GM21786 (cell line): ENCODE measurements around the gene S100A5.

ENCODE experiments used
- ATAC-seq: cut with Tn5 transposase; IDR thresholded peaks from one replicate; pipeline ENCODE4 v1.9.1; 2021; ENCODE audit not compliant: unreplicated experiment

S100A5 gene

GRCh38 chr1:153548722-153549688 lies 8.3 kb upstream of the S100A5 start, which contains the start of gene S100A3:
S100A3 (minus strand) TSS chr1:153549258; CDS start chr1:153548485, 773 bp downstream.
- no peak for ATAC-seq

- no peak for ATAC-seq
These were observed 7.1 kb upstream of the S100A5 start for GRCh38 chr1:153547560-153548551.

DNA sequence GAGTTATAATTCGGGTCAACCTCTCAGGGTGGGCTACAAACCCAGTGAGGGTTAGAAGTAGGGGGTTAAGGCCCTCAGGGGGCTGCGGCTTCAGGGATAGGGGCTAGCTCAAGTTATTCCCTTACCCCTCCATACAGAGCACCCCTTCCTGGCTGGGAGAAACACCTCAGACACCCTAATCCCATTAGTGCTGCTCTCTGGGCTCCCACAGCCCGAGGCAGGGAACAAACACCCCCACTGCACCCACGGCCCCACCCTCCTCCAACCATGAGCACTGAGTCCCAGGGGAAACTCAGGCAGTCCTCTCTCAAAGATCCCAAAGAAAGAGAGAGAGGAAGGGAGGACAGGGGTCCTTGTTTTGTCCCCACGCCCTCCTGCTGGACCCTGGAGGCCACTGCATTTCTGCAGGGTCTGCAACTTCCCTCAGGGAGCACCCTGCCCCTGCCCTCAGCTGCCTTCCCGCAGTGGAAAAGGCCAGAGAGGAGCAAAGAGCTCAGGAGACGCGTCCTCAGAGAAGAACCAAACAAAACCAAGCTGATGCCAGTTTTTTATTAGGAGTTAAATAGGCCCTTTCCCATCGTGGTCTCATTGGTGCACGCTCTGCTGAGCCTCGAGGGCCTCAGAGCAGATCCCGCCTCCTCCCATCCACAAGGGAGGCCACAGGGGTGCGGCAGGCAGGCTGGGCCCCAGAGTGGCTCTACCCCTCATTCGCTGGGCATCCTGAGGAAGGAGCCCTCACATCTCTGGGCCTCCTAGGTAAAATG lies 6.2 kb upstream of the S100A5 start:
- no peak for ATAC-seq

DNA sequence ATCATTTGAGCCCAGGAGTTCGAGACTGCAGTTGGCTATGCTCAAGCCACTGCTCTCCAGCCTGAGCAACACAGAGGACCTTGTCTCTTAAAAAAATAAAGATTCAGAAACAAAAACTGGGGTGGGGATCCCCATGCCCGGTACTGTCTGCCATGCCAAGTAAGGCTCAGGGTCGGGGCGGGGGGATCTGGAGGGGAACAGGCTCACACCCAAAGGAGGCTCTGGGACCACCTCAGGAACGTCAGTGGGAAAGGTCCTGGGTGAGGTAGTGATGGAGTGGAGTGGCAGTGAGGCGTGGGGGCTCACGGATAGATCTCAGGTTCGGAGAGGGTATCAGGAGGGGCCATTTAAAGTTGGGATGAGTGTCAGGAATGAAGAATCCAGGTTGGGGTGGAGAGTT lies 5.6 kb upstream of the S100A5 start:
- ATAC-seq: no peak

DNA sequence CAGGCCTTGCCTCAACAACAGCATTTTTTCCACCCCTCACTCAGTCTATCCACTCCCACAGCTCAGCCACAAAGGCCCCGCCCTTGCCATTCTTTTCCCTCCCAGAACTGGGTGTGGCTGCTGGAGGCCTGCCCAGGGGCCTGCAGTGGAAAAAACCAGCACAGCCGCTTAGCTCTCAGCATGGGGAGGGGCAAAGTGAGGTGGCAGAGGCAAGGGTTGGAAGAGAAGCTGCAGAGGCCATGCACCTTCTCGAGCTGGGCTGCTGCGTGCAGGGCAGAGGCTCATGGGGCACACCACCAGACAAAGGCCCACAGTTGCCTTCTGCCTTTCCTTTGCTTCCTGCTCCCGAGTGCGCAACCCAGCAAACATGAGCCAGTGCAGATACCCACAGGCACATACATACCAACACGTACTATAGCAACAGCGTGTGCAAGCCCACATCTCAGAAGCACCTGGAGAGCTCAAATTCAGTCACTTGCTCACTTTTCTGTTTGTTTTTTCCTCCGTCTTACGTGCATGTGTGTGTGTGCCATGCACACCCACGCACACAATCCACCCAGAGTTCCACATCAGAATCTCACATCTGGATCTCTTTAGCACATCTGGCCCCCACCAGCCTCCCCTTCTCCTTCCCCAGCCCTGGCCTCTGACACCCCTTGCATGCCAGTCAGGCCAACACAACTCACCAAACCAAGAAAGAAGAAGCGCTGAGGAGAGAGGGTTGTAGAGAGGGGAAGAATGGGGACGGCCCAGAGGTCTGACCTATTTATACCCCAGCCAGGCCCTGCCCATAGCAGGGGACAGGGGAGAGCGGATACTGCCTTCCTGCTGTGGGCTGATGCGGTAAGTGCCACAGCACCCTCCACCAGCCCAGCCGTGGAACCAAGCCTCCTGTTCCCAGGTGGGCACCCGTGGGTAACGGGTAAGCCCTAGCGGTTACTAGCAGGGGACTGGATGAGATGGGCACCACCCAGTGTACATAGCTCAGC lies 4.6 kb upstream of the S100A5 start, which contains the start of gene S100A4:
Gene S100A4, minus strand, starts transcription at position 740 of the 989 bp plus-strand sequence. CDS start 1,012 bp downstream, outside the sequence.
- ATAC-seq: peak; percentile 65

DNA sequence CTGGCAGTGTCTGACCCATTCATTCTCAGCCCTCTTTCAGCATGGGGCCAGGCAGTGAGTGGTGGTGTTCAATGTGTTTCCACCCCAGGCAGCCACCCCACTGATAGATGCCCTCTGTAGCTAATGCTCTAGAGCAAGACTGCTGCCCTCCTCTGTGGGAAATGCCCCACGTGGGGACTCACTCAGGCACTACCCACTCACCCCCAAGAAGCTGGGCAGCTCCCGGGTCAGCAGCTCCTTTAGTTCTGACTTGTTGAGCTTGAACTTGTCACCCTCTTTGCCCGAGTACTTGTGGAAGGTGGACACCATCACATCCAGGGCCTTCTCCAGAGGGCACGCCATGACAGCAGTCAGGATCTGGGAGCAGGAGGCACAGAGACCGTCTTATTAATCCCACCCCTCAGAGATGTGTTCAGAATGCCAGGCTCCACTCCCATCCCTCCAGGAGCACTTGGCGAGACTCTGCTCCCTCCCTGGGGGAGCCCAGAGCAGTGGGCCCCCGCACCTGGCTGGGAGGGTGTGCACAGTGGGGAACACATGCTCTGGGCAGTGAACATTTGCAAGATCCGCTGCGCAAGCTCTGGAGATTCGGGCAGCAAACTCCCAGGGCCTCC lies 3.8 kb upstream of the S100A5 start:
- no peak for ATAC-seq

- no peak for ATAC-seq
These were observed 3.0 kb upstream of the S100A5 start for GRCh38 chr1:153543736-153544135.

GRCh38 chr1:153542956-153543711 lies 2.4 kb upstream of the S100A5 start:
- ATAC-seq: no peak

GRCh38 chr1:153541641-153542590 lies 1.2 kb upstream of the S100A5 start:
- ATAC-seq: no peak

DNA sequence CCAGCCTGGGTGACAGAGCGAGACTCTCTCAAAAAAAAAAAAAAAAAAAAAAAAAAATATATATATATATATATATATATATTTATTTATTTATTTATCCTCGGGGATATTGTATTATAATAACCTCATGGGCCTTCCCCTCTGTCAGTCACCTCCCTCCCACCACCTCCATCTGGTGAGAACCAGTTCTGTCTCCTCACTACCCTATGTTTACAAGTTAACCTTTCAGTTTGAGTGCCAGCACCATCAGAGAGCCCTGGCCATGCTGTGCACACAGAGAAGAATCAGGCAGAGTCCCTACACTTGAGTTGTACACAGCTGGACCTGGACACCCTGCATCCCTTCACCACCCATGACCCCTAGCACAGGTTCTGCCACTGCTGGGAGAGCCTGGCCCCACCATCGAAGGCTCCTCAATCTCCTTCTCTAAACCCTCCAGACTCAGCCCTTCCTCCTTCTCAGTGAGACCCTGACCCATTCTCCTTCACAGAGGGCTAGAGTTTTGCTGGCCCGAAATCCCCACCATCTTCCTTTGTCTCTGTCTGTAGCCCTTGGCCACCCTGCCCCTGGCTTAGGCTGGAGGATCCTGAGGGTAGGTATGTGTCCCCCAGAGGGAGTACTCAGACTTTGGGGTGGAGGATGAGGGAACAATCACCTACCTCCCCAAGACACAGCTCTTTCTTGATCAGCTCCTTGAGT lies 1.2 kb downstream of the S100A5 start:
- no peak for ATAC-seq

DNA sequence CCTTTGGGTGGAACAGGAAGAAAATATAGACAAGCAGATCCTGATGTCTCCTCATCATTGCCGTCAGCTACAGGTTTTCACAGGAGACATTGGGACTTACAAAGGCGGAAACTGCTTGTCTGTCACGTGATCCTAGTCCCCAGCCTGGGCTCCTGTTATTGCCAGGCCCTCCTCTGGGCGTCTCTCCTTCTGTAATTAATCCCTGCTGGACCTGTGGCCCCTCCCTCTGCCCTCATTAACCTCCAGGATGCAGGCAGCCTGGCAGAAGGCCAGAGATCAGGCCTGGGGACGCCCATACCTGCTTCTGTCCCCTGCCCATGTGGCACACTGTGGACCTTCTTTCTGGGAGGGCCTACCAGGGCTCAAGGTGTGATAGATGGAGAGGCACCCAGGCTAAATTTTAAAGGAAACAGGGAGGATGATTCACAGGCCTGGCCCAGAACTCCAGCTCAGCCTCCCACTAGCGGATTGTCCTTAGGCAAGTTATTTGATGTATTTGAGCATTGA lies 2.4 kb downstream of the S100A5 start:
- no peak for ATAC-seq

- ATAC-seq: no peak
These were observed 3.4 kb downstream of the S100A5 start for GRCh38 chr1:153537376-153537730.

GRCh38 chr1:153536671-153537375 lies 3.9 kb downstream of the S100A5 start:
- ATAC-seq: no peak

DNA sequence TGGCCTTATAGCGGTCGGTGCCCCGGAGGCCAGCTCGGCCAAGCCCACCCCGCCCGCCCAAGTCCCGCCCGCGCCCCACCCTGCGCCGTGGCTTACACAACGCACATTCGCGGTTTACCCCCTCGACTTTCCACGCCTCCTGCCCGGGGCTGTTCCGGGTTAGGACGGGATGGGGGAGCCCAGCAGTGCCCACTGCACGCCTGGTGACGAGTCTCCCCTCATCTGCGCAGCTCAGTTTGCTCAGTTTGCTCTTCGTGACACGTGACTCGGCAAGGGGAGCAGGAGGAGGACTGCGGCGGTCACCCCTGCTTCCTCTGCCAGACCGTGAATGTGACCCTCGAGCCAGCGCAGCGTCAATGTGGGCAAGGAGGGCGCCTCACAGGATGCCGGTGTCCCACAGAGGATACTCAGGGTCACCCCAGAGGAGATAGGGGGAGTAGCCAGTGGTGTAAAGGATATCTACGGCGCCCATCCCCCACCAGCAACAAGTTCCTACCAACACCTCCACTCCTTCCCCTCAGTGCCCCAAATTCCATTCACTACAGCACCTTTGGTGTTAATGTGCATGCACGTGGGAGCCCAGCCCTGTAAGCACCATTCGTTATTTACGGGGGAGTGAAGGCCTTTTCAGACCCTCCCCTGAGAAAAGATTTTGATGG lies 4.6 kb downstream of the S100A5 start:
- ATAC-seq: no peak
